Mesenchymal stem cell (in vitro differentiated cells and primary cell): ENCODE data around the gene ASIC2.

ENCODE experiments used
- DNase-seq: peaks from one replicate; pipeline ENCODE4 v3.0.0-alpha.2; 2013
- H2AFZ ChIP-seq: one replicate; pipeline ENCODE4 v1.6.1; 2013; ENCODE audit warnings: low read depth, mild to moderate bottlenecking, control low read depth, inconsistent platforms, low read length, moderate library complexity
- H2AK5ac ChIP-seq: 2 replicates; pipeline ENCODE4 v1.6.1; 2013; ENCODE audit warnings: low read length, moderate library complexity, mild to moderate bottlenecking, inconsistent platforms; ENCODE audit not compliant: severe bottlenecking
- H2BK120ac ChIP-seq: one replicate; pipeline ENCODE4 v1.6.1; 2013; ENCODE audit warnings: low read depth, mild to moderate bottlenecking, inconsistent platforms, low read length, moderate library complexity
- H2BK12ac ChIP-seq, 2 experiments: one replicate each; pipeline ENCODE4 v1.6.1; 2013; ENCODE audit warnings: inconsistent platforms in 2 of 2, low read length in 2 of 2, mild to moderate bottlenecking in 2 of 2, moderate library complexity in 2 of 2, control low read depth in 1 of 2
- H2BK15ac ChIP-seq: one replicate; pipeline ENCODE4 v1.6.1; 2013; ENCODE audit warnings: mild to moderate bottlenecking, low read depth, inconsistent platforms; ENCODE audit not compliant: poor library complexity, severe bottlenecking
- H2BK5ac ChIP-seq: 2 replicates; pipeline ENCODE4 v1.6.1; 2013; ENCODE audit warnings: low read depth, mild to moderate bottlenecking, low read length, control low read depth, inconsistent platforms; ENCODE audit not compliant: poor library complexity, severe bottlenecking
- H3K14ac ChIP-seq, 2 experiments: one replicate each; pipeline ENCODE4 v1.6.1; 2013; ENCODE audit warnings: inconsistent platforms in 2 of 2, low read length in 2 of 2, control low read depth in 1 of 2, mild to moderate bottlenecking in 1 of 2, moderate library complexity in 1 of 2
- H3K18ac ChIP-seq, 2 experiments: one replicate each; pipeline ENCODE4 v1.6.1; 2013; ENCODE audit warnings: inconsistent platforms in 2 of 2, low read length in 2 of 2, control low read depth in 1 of 2, low read depth in 1 of 2, mild to moderate bottlenecking in 1 of 2
- H3K23ac ChIP-seq, 2 experiments: one replicate each; pipeline ENCODE4 v1.6.1; 2013; ENCODE audit warnings: inconsistent platforms in 2 of 2, low read length in 2 of 2, mild to moderate bottlenecking in 2 of 2, moderate library complexity in 2 of 2, control low read depth in 1 of 2
- H3K27ac ChIP-seq: 2 replicates; pipeline ENCODE4 v1.5.1; 2013; ENCODE audit warnings: mild to moderate bottlenecking, moderate library complexity, low read length, control low read depth, inconsistent platforms; ENCODE audit not compliant: poor library complexity, severe bottlenecking
- H3K27me3 ChIP-seq, 2 experiments: 2 replicates each; pipeline versions ENCODE4 v1.6.1 to v1.7.0; 2013; ENCODE audit warnings: low read length in 2 of 2, mild to moderate bottlenecking in 2 of 2, moderate library complexity in 2 of 2, control low read depth in 1 of 2, inconsistent platforms in 1 of 2; ENCODE audit not compliant: control insufficient read depth in 1 of 2, insufficient read depth in 1 of 2
- H3K36me3 ChIP-seq, 2 experiments: 2 replicates each; pipeline versions ENCODE4 v1.6.1 to v1.7.0; 2013; ENCODE audit warnings: low read length in 2 of 2, control low read depth in 1 of 2, inconsistent platforms in 1 of 2, low read depth in 1 of 2, mild to moderate bottlenecking in 1 of 2; ENCODE audit not compliant: insufficient read depth in 2 of 2, control insufficient read depth in 1 of 2
- H3K4ac ChIP-seq, 2 experiments: one replicate each; pipeline ENCODE4 v1.6.1; 2013; ENCODE audit warnings: inconsistent platforms in 2 of 2, low read length in 2 of 2, mild to moderate bottlenecking in 2 of 2, moderate library complexity in 2 of 2, control low read depth in 1 of 2, low read depth in 1 of 2
- H3K4me1 ChIP-seq: 2 replicates; pipeline ENCODE4 v1.6.1; 2013; ENCODE audit warnings: low read depth, low read length, control low read depth; ENCODE audit not compliant: control insufficient read depth, insufficient read depth
- H3K4me2 ChIP-seq: 2 replicates; pipeline ENCODE4 v1.6.1; 2013; ENCODE audit warnings: low read length, mild to moderate bottlenecking, inconsistent platforms; ENCODE audit not compliant: poor library complexity, severe bottlenecking
- H3K4me3 ChIP-seq, 2 experiments: 2 replicates each; pipeline versions ENCODE4 v1.5.1 to v1.7.0; 2013; ENCODE audit warnings: low read length in 2 of 2, mild to moderate bottlenecking in 2 of 2, control low read depth in 1 of 2, low read depth in 1 of 2; ENCODE audit not compliant: insufficient read depth in 1 of 2
- H3K79me1 ChIP-seq: replicated peaks from 2 replicates; pipeline ENCODE4 v1.6.1; 2013; ENCODE audit warnings: mild to moderate bottlenecking, control low read depth, low read length, inconsistent platforms; ENCODE audit not compliant: poor library complexity, severe bottlenecking
- H3K9ac ChIP-seq: 2 replicates; pipeline ENCODE4 v1.7.0; 2013; ENCODE audit warnings: mild to moderate bottlenecking, low read length, moderate library complexity
- H3K9me3 ChIP-seq: 2 replicates; pipeline ENCODE4 v1.7.0; 2013; ENCODE audit warnings: mild to moderate bottlenecking, low read length; ENCODE audit not compliant: control insufficient read depth
- H4K8ac ChIP-seq: one replicate; pipeline ENCODE4 v1.6.1; 2013; ENCODE audit warnings: inconsistent platforms, mild to moderate bottlenecking, low read length, moderate library complexity
- H4K91ac ChIP-seq: one replicate; pipeline ENCODE4 v1.6.1; 2013; ENCODE audit warnings: mild to moderate bottlenecking, low read length, inconsistent platforms
- WGBS: methylation state at CpG from one replicate; pipeline ENCODE4 v1.1.7; 2013; ENCODE audit warnings: mixed read lengths; 5-methylcytosine and 5-hydroxymethylcytosine counted together

ASIC2 gene

DNA sequence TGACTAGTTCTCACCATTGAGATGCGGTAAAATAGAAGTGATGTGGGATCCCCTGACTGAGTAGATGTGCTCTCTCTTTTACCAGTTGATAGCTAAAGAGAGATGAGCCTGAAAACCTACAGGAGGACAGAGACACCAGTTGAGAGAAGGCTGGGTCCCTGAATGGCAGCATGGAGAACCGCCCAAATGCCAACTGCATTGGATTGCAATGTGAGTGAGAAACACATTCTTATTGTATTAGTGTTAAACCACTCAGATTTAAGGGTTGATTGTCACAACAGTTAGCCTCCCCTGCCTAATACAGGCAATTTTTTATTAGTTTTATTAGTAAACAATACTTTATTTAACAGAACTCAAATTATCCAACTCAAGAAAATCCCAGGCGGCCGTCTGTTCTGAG, 240.2 kb downstream of the ASIC2 start:
- WGBS = 94% methylated on average over 2 of the region's 4 CpGs
- no peak overlapping the region for H3K18ac ChIP-seq
- H2AK5ac ChIP-seq = no peak overlapping the region
- no peak overlapping the region for H3K4me2 ChIP-seq
- no peaks in the 10 kb centered on the region for H3K36me3 ChIP-seq
- H2BK15ac ChIP-seq = no peak overlapping the region
- no peak for DNase-seq
- H4K8ac ChIP-seq = no peak overlapping the region
- H2BK120ac ChIP-seq = no peak overlapping the region
- H2BK12ac ChIP-seq = no peak overlapping the region
- no peaks in the 10 kb centered on the region for H3K9me3 ChIP-seq
- H3K14ac ChIP-seq = no peak overlapping the region
- H3K4me3 ChIP-seq = no peak overlapping the region
- peaks cover 8 to 43% of the 10 kb centered on the region in 2 experiments for H3K27me3 ChIP-seq
- no peak overlapping the region for H2BK5ac ChIP-seq
- no peak overlapping the region for H3K23ac ChIP-seq
- no peak overlapping the region for H2AFZ ChIP-seq
- H3K27ac ChIP-seq = no peak overlapping the region
- H3K9ac ChIP-seq = no peak overlapping the region
- no peaks in the 10 kb centered on the region for H3K79me1 ChIP-seq
- H3K4ac ChIP-seq = no peak overlapping the region
- H3K4me1 ChIP-seq = no peaks in the 10 kb centered on the region
- no peak overlapping the region for H4K91ac ChIP-seq

DNA sequence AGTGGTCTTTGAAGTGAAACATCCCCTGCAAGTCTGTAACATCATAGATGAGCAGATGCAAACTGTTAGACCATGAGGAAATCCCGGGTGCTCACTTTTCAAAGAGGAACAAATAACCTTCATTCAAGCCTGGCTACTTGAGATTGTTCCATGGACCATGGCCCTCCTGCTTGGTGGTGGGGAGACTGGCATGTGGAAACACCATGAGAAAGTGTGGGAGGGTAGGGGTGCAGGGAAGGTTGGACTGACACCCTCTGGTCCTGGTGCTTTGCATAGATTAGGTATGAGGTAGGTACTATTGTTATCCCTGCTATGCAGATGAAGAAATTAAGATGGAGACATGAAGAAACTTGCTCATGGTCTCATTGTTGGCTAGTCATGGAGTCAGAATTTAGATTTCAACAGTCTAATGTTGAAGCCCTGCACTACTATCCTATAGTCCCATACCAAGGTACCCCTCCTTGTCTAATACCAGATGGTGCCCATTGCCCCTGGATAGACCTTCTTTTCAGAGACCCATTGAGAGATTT, 242.4 kb downstream of the ASIC2 start:
- no peak overlapping the region for H2BK12ac ChIP-seq
- H3K4me1 ChIP-seq = no peaks in the 10 kb centered on the region
- no peak overlapping the region for H2BK5ac ChIP-seq
- no peaks in the 10 kb centered on the region for H3K9me3 ChIP-seq
- no peak overlapping the region for H2BK15ac ChIP-seq
- no peak overlapping the region for H3K4me3 ChIP-seq
- no peak overlapping the region for H2AK5ac ChIP-seq
- H2AFZ ChIP-seq = no peak overlapping the region
- H3K18ac ChIP-seq = no peak overlapping the region
- H3K14ac ChIP-seq = no peak overlapping the region
- no peak for DNase-seq
- H3K4me2 ChIP-seq = no peak overlapping the region
- no peak overlapping the region for H3K27ac ChIP-seq
- 71% methylated on average over 1 of the region's 1 CpG for WGBS
- H3K9ac ChIP-seq = no peak overlapping the region
- H2BK120ac ChIP-seq = no peak overlapping the region
- H3K79me1 ChIP-seq = no peaks in the 10 kb centered on the region
- H3K23ac ChIP-seq = no peak overlapping the region
- no peak overlapping the region for H4K91ac ChIP-seq
- H3K36me3 ChIP-seq = no peaks in the 10 kb centered on the region
- no peak overlapping the region for H3K4ac ChIP-seq
- peaks cover 8 to 44% of the 10 kb centered on the region in 2 experiments for H3K27me3 ChIP-seq
- no peak overlapping the region for H4K8ac ChIP-seq

DNA sequence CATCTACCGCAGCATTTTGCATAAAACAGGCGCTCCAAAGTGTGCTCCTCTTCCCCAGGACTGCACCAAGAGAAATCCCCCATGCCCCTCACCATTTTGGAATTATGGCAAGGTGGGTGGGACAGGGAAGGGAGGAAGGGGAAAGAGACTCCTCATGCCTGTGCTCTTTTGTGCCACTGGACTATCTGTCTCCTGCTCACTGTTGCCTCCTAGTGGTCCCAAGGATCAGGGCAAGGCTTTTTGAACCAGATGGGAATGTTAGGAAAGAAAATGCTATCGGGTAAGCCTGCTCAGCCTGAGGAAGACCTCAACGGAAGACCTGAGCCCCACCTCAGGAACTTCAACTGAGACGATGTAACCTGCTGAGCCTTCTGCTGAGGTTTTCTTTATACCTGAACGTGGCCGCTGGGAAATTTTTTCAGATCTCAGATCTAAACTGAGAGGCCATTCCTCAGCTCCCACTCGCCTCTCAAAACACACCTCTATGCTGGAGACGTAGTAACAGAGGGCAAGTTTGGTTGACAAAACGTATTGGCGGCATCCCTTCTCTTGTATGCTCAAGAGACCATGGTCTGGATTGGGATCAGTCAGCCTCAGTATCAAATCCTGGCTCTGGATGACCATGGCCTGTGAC, 243.2 kb downstream of the ASIC2 start:
- Histone ChIP-seq H2AFZ (no peak overlapping the region), H3K4ac (no peak overlapping the region), H3K9ac (no peak overlapping the region), H3K23ac (no peak overlapping the region), H2BK5ac (no peak overlapping the region), H4K91ac (no peak overlapping the region), H3K79me1 (no peaks in the 10 kb centered on the region), H3K27me3 (peaks cover 8 to 38% of the 10 kb centered on the region in 2 experiments), H2BK120ac (no peak overlapping the region), H3K27ac (no peak overlapping the region), H3K36me3 (no peaks in the 10 kb centered on the region), H2BK15ac (no peak overlapping the region), H3K4me2 (no peak overlapping the region), H3K14ac (no peak overlapping the region), H2BK12ac (no peak overlapping the region), H3K18ac (no peak overlapping the region), H4K8ac (no peak overlapping the region), H2AK5ac (no peak overlapping the region), H3K4me3 (no peak overlapping the region), H3K4me1 (no peaks in the 10 kb centered on the region), H3K9me3 (no peaks in the 10 kb centered on the region)
- WGBS = 50% methylated on average over 9 of the region's 11 CpGs
- DNase-seq = peak; percentile 51

DNA sequence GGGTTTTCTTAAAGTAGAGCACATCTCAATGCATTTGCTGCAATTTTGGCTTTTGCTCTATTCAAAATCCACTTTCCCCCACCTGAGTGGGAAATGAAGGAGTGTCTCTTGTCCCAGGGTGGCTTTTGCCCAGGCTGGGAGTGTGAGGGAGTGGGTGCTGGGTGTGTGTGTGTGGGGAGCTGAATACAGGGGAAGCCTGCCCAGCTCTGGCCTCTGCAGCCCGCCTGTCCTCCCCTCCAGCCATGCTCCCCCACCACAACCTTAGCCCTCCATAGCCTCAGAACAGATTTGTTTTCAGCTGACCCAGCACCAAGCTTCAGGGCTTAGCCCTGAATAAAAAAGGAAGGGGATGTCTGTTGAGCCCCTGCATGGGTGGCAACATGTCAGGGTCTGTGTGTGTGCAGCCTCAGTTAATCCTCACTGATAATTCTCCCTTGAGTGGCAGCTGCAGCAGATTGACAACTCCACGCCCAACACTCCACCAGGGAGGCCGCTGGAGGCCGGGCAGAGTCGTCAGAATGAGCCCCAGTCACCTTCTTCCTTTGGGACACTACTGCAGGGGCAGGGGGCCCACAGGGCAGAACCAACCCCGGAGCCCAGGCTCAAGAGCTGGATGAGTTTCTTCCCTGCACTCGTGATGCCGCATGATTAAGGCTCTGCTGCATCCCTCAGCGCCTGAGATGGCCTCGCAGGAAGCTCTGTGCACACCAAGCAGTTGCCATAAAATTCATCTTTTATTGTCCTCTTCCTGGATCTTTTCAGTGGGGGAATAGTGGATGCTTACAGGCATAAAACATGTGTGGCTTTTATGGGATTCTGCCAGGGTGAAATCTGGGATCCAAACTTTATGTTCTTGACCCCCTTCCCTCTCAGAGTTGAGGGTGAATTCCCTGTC, 246.5 kb downstream of the ASIC2 start:
- Histone ChIP-seq H3K27ac (no peak overlapping the region), H3K4me3 (no peak overlapping the region), H3K4me2 (no peak overlapping the region), H3K27me3 (peaks cover under 1 to 15% of the 10 kb centered on the region in 2 experiments), H3K18ac (no peak overlapping the region), H4K8ac (no peak overlapping the region), H3K4ac (no peak overlapping the region), H2AFZ (no peak overlapping the region), H4K91ac (no peak overlapping the region), H3K9ac (no peak overlapping the region), H2AK5ac (no peak overlapping the region), H2BK5ac (no peak overlapping the region), H3K79me1 (no peaks in the 10 kb centered on the region), H2BK120ac (no peak overlapping the region), H3K23ac (no peak overlapping the region), H3K9me3 (no peaks in the 10 kb centered on the region), H2BK15ac (no peak overlapping the region), H2BK12ac (no peak overlapping the region), H3K36me3 (no peaks in the 10 kb centered on the region), H3K14ac (no peak overlapping the region), H3K4me1 (no peaks in the 10 kb centered on the region)
- WGBS = 46% methylated on average over 9 of the region's 10 CpGs
- DNase-seq = no peak
